CD4-positive, alpha-beta T cell treated with Interleukin-4 for 1 hour (primary cell): ENCODE data around the gene FGFR3.
"Not testable (repeated sequence)": the region's sequence is repeated elsewhere in the genome, so short reads cannot be mapped to it uniquely, and the experiment has no call there.

Source experiments
- DNase-seq, 2 donors: peaks; one replicate each; pipeline ENCODE4 v3.0.0-alpha.2; 2020 to 2022

FGFR3 gene

GRCh38 chr4:1821679-1822567 is 28.8 kb downstream of the FGFR3 start:
- no peak for DNase-seq

DNA sequence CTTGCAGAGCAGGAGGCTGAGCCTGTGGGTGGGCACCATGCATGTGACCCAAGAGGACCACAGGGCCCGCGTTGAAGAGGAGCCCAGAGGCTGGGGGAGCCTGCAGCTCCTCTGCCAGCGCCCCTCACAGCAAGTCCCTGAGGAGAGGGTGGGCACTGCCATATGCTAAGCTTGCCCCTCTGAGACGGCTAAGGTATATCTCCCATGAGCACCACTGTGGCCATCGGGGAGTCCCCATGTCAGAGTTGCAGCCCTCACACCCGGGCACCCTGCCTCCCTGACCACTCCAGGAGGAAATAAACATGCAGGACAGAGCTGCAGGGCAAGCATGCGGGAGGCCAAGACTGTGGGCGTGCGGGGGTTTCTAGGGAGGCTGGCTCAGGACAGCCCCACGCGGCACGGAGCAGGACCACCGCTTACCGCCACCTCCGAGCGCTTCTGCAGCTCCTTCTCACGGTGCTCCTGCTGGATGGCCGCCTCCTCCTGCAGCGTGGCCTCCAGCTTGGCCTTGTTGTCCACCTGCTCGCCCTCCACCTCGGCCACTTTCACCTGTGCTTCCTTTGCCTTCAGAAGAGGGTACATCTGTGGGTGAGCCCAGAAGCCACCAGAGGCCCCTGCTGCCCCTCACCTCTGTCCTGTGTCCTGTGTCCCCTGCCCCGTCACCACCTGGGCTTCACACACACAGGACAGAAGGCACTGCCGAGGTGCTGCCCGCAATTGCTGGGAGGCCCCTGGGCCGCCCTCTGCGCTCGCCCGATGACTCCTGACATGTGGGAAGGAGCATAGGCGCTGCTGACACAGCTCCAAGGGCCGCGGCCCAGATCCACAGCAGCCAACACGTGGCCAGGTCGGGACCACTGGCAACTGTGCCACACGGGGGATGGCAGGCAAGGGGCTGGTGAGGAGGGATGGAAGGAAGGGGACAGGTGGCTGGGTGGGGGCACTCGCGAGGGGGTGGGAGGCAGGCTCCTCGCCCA is 29.8 kb downstream of the FGFR3 start:
- no peak for DNase-seq

- DNase-seq: no peak
Observed at GRCh38 chr4:1823545-1823932, 30.4 kb downstream of the FGFR3 start.

- DNase-seq: no peak
Observed at GRCh38 chr4:1824746-1825145, 31.7 kb downstream of the FGFR3 start.

- DNase-seq: no peak
Observed at GRCh38 chr4:1825326-1825725, 32.2 kb downstream of the FGFR3 start.

- DNase-seq: no peak
Observed at GRCh38 chr4:1826531-1827350, 33.6 kb downstream of the FGFR3 start.

GRCh38 chr4:1830234-1830633 is 37.1 kb downstream of the FGFR3 start:
- DNase-seq: no peak

DNA sequence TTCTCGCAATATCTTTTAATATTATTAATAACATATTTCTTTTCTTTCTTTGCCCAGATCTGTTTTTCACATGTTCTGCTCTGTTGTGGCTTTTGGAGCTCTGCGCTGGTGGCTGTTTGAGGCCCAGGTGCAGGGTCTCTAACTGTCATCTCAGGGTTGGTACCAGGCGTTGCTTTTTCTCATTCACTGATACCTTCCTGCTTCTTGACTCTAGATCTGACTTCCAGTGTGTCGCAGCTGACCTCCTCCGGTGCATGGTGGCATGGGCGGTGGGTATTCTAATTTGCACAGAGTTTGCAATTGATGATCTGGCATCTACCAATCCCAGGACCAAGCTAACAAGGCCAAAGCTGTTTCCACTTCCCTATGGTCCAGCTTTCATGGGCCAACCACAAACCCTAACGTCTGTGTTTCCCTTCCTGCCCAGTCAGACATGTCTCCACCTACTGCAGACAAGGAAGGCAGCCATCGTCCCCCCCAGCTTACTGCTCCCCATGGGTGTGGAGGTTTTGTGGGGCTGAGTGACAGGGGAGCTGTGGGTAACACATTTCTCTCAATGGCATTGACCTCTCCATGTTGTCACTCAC is 37.6 kb downstream of the FGFR3 start:
- DNase-seq: no peak

DNA sequence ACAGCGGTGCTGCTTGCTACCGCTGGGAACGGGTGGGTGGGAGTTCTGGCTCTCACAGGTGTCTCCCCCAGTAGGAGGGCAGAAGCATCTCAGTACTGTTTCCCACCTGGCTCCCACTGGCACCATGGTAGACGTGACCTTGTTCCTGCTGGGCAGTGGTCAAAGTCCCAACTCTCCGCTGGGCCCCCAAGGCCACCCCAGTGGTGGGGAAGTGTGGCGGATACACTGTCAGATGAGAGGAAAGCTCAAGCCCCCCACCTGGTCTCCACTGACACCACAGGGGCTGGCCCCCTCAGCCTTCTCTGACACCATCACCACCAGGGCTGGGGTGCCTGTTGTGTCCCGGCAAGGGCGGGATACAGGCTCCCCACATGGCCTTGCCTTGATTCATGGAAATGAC is 38.2 kb downstream of the FGFR3 start:
- DNase-seq: no peak

GRCh38 chr4:1832690-1833089 is 39.6 kb downstream of the FGFR3 start:
- no peak for DNase-seq

GRCh38 chr4:1833307-1834046 is 40.4 kb downstream of the FGFR3 start:
- DNase-seq: no peak

DNA sequence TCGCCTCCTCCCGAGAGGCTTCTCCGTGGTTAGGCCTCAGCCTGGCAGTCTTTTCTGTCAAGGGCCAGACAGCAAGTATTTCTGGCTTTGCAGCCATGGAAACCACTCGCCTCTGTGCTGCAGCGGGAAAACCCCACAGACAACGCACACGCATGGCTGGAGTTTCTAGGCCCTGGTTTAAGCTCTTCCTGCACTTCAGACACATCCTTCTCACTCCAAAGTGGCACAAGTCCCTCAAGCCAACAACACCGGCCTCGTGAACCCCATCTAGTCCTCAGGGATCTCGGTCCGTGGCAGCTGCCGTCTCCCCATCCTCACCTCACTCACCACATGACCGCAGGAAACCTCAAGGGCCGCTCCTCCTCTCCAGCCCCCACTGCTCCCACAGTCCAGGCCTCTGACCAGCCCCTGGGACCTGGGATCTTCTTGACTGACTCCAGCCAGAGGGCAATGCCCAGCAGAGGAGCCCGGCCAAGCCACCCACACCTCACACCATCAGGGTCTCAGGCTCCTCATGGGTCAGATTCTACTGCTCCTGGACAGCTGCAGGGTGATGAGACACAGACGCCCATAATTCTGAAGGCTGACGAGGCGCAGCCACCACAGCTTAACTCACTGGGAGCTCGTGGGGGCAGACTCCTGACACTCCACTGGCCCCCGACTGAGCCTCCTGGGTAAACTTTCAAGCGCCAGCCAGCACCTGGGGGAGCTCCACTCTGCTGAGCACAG is 41.1 kb downstream of the FGFR3 start:
- no peak for DNase-seq

GRCh38 chr4:1835836-1836235 is 42.7 kb downstream of the FGFR3 start:
- DNase-seq: not testable (repeated sequence)

DNA sequence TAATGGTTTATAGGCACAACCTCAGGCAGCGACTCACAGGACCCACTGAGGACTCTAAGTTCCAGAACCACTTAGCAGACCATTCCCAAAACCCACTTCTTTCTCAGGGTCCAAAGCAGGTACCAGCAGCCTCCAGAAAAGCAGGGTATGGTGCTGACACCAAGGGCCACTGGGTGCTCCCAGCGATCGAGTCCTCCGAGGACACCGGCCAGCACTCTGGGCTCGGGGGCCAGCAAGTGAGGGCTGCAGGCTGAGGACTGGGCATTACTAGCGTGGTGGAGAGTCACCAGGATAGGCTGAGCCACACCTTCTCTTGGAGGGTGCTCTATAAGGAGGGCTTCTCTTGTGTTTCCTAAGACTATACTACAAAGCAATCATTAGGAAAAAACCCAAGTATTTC is 43.6 kb downstream of the FGFR3 start:
- no peak for DNase-seq

GRCh38 chr4:1837069-1837468 is 44.0 kb downstream of the FGFR3 start:
- no peak for DNase-seq

GRCh38 chr4:1839282-1839681 is 46.2 kb downstream of the FGFR3 start:
- no peak for DNase-seq

- no peak for DNase-seq
Observed at GRCh38 chr4:1841201-1841886, 48.3 kb downstream of the FGFR3 start.

DNA sequence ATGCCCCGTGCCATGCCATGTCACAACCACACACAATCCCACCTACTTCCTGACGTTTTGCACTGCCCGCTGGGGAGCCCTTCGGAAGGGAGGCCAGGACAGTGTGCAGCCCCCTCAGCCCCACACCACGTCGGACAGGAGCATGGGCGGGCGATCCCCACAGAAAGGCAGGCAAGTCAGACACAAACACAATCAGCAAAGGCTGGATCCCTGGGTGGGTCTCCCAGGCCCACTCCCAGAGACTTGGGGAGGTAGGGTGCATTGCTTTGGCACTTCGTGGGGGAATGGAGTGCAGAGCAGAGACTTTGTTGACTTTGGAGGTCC is 48.8 kb downstream of the FGFR3 start:
- no peak for DNase-seq

- no peak for DNase-seq
Observed at GRCh38 chr4:1842339-1842895, 49.3 kb downstream of the FGFR3 start.

GRCh38 chr4:1842993-1843448 is 49.9 kb downstream of the FGFR3 start:
- DNase-seq: no peak
